GM21515 (cell line): ENCODE measurements around the gene CDK5RAP3.
"Not testable (repeated sequence)": the region's sequence is repeated elsewhere in the genome, so short reads cannot be mapped to it uniquely, and the experiment has no call there.

ENCODE experiments used
- ATAC-seq: cut with Tn5 transposase; IDR thresholded peaks from one replicate; pipeline ENCODE4 v1.9.1; 2021; ENCODE audit not compliant: unreplicated experiment

Gene CDK5RAP3

GRCh38 chr17:47973541-47973940, 2.6 kb downstream of the CDK5RAP3 start:
- ATAC-seq, result no peak

- no peak for ATAC-seq
Observed at GRCh38 chr17:47975189-47975822, 4.4 kb downstream of the CDK5RAP3 start.

- no peak for ATAC-seq
Observed at GRCh38 chr17:47975823-47976205, 4.9 kb downstream of the CDK5RAP3 start.

- ATAC-seq, result no peak
Observed at GRCh38 chr17:47978324-47978723, 7.4 kb downstream of the CDK5RAP3 start.

GRCh38 chr17:47980541-47980940, 9.6 kb downstream of the CDK5RAP3 start:
- ATAC-seq, result no peak

- no peak for ATAC-seq
Observed at GRCh38 chr17:47981462-47981861, 10.5 kb downstream of the CDK5RAP3 start.

GRCh38 chr17:47982091-47982617, 11.2 kb downstream of the CDK5RAP3 start:
- ATAC-seq, result no peak

- ATAC-seq, result no peak
Observed at GRCh38 chr17:47982645-47983390, 11.9 kb downstream of the CDK5RAP3 start.

GRCh38 chr17:47983492-47984223, 12.7 kb downstream of the CDK5RAP3 start:
- ATAC-seq, result no peak

GRCh38 chr17:47986520-47986919, 15.6 kb downstream of the CDK5RAP3 start:
- no peak for ATAC-seq

- no peak for ATAC-seq
Observed at GRCh38 chr17:47987240-47987835, 16.4 kb downstream of the CDK5RAP3 start.

- ATAC-seq, result not testable (repeated sequence)
Observed at GRCh38 chr17:47988445-47988844, 17.5 kb downstream of the CDK5RAP3 start.

GRCh38 chr17:47989159-47989558, 18.2 kb downstream of the CDK5RAP3 start:
- no peak for ATAC-seq

- no peak for ATAC-seq
Observed at GRCh38 chr17:47989700-47990099, 18.8 kb downstream of the CDK5RAP3 start.

GRCh38 chr17:47990962-47991731, 20.2 kb downstream of the CDK5RAP3 start:
- no peak for ATAC-seq

GRCh38 chr17:47992216-47992615, 21.3 kb downstream of the CDK5RAP3 start:
- no peak for ATAC-seq

- ATAC-seq, result no peak
Observed at GRCh38 chr17:47993031-47993564, 22.2 kb downstream of the CDK5RAP3 start.

- ATAC-seq, result no peak
Observed at GRCh38 chr17:47993964-47994363, 23.1 kb downstream of the CDK5RAP3 start.

GRCh38 chr17:47994724-47995123, 23.8 kb downstream of the CDK5RAP3 start:
- no peak for ATAC-seq

- ATAC-seq, result no peak
Observed at GRCh38 chr17:47995241-47995935, 24.5 kb downstream of the CDK5RAP3 start.
